Measurements from ENCODE around the gene FNDC4.

FNDC4 gene

DNA sequence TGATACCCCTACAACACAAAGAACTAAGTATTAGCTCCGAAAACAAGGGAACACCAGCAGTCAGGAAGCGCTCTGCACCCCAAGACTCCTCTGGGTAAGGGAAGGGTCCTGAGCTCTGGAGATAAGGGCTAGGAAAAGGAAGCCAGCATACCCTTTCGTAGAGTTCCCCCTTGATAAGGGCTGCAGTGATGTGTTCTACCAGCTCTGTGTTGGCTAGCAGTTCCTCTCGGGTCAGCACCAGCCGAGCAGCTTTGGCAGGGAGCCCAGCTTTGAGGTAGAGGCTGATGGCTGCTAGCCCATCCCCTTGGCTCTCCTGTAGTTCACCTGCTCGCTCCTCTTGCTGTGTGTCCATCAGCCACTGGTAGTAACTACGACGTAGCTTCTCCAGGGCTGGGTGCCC is 33.9 kb downstream of the FNDC4 start (continued):
- TF ChIP-seq ZSCAN5A (tag by site-specific recombination; IDR thresholded peaks at IDR 0.05): no peak
- no peak for TF ChIP-seq WT1 (tag by site-specific recombination; IDR thresholded peaks at IDR 0.05)

- H3K9me3 ChIP-seq (ENCODE audit: control insufficient read depth, insufficient read depth, low read depth, low read length): no peaks in the 10 kb centered on the region
- TF ChIP-seq ZNF530 (tag by site-specific recombination; IDR thresholded peaks at IDR 0.05; ENCODE audit: low read depth): no peak
- H3K4me3 ChIP-seq (ENCODE audit: low read depth, low read length): no peak overlapping the region
- H3K4me1 ChIP-seq (ENCODE audit: control insufficient read depth, insufficient read depth, low read length): no peaks in the 10 kb centered on the region
- no peak overlapping the region for H3K27ac ChIP-seq (ENCODE audit: extremely low read depth, low read depth, low read length)
- CTCF ChIA-PET: no interaction called here
- POLR2A ChIA-PET: no interaction called here
- H3K36me3 ChIP-seq (ENCODE audit: control insufficient read depth in 2 of 2, insufficient read depth in 1 of 2, low read length in 2 of 2): peaks cover 8 to 73% of the 10 kb centered on the region in 2 experiments; a peak in 2 of 3 replicates
These were observed 41.0 kb downstream of the FNDC4 start for GRCh38 chr2:27453968-27454367.

DNA sequence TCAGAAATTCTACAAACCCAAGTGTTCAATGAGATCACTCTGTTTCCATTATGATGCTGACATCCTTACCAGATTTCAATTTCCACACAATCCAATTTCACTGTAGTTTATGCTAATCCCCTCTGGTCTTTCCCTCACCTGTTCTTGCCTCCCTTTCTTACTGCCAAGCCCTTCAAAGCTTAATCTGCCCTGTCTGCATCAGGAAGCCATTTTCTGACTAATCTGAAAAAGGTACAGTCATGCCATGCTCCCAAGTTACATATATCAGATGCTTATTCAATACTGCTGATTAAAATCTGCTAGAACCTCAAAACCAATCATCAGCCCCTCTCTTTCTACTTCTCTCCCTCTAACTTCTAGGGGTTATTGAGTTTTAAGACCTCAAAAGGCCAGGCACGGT is 43.9 kb downstream of the FNDC4 start:
- no peak overlapping the region for H3K4me3 ChIP-seq (ENCODE audit: low read depth, low read length)
- TF ChIP-seq PBX3 (CRISPR knock-in tag; IDR thresholded peaks at IDR 0.05) (no peak), ZNF544 (tag by site-specific recombination; IDR thresholded peaks at IDR 0.05) (no peak), ZNF677 (tag by site-specific recombination; IDR thresholded peaks at IDR 0.05) (no peak), ZNF239 (tag by site-specific recombination; IDR thresholded peaks at IDR 0.05) (no peak), SCRT2 (tag by site-specific recombination; IDR thresholded peaks at IDR 0.05) (no peak), ZNF521 (tag by site-specific recombination; IDR thresholded peaks at IDR 0.05) (no peak), ZNF174 (tag by site-specific recombination; IDR thresholded peaks at IDR 0.05) (no peak), ZNF112 (tag by site-specific recombination; IDR thresholded peaks at IDR 0.05) (no peak), ZNF473 (tag by site-specific recombination; IDR thresholded peaks at IDR 0.05) (no peak), SP7 (tag by site-specific recombination; IDR thresholded peaks at IDR 0.05) (no peak), HOXD13 (CRISPR knock-in tag; IDR thresholded peaks at IDR 0.05; ENCODE audit: borderline replicate concordance) (no peak), ZNF398 (tag by site-specific recombination; IDR thresholded peaks at IDR 0.05) (no peak), ZNF302 (tag by site-specific recombination; IDR thresholded peaks at IDR 0.05; ENCODE audit: low read depth) (no peak), ZNF558 (tag by site-specific recombination; IDR thresholded peaks at IDR 0.05) (no peak)
- H3K27ac ChIP-seq (ENCODE audit: extremely low read depth, low read depth, low read length): no peak overlapping the region
- POLR2A ChIA-PET: no interaction called here
- peaks cover 8 to 66% of the 10 kb centered on the region in 2 experiments; a peak in 2 of 3 replicates for H3K36me3 ChIP-seq (ENCODE audit: control insufficient read depth in 2 of 2, insufficient read depth in 1 of 2, low read length in 2 of 2)
- H3K9me3 ChIP-seq (ENCODE audit: control insufficient read depth, insufficient read depth, low read depth, low read length): no peaks in the 10 kb centered on the region
- no peaks in the 10 kb centered on the region for H3K4me1 ChIP-seq (ENCODE audit: control insufficient read depth, insufficient read depth, low read length)
- CTCF ChIA-PET: no interaction called here

- H3K27ac ChIP-seq (ENCODE audit: extremely low read depth, low read depth, low read length): no peak overlapping the region
- H3K36me3 ChIP-seq (ENCODE audit: control insufficient read depth in 2 of 2, insufficient read depth in 1 of 2, low read length in 2 of 2): peaks cover 8 to 69% of the 10 kb centered on the region in 2 experiments; a peak in 2 of 3 replicates
- ChIA-PET CTCF (interaction anchor here (0.7 kb wide), 1 partner anchor 19 kb away, joined by 3 read pairs; no protein-coding TSS in a partner anchor), POLR2A (interaction anchor here (0.6 kb wide), 1 partner anchor 65 kb away, joined by 6 read pairs; no protein-coding TSS in a partner anchor)
- no peaks in the 10 kb centered on the region for H3K9me3 ChIP-seq (ENCODE audit: control insufficient read depth, insufficient read depth, low read depth, low read length)
- no peaks in the 10 kb centered on the region for H3K4me1 ChIP-seq (ENCODE audit: control insufficient read depth, insufficient read depth, low read length)
- H3K4me3 ChIP-seq (ENCODE audit: low read depth, low read length): no peak overlapping the region
- TF ChIP-seq ZNF121 (tag by site-specific recombination; IDR thresholded peaks at IDR 0.05) (no peak), ZNF426 (tag by site-specific recombination; IDR thresholded peaks at IDR 0.05) (no peak), ZNF521 (tag by site-specific recombination; IDR thresholded peaks at IDR 0.05) (no peak), ZNF548 (tag by site-specific recombination; IDR thresholded peaks at IDR 0.05) (no peak), GLIS2 (tag by site-specific recombination; IDR thresholded peaks at IDR 0.05) (no peak), ZNF76 (tag by site-specific recombination; IDR thresholded peaks at IDR 0.05; ENCODE audit: borderline replicate concordance, low read depth) (no peak), ZNF324 (tag by site-specific recombination; IDR thresholded peaks at IDR 0.05) (no peak), ZNF660 (tag by site-specific recombination; IDR thresholded peaks at IDR 0.05) (no peak)
- TF ChIP-seq, protein P1, sequence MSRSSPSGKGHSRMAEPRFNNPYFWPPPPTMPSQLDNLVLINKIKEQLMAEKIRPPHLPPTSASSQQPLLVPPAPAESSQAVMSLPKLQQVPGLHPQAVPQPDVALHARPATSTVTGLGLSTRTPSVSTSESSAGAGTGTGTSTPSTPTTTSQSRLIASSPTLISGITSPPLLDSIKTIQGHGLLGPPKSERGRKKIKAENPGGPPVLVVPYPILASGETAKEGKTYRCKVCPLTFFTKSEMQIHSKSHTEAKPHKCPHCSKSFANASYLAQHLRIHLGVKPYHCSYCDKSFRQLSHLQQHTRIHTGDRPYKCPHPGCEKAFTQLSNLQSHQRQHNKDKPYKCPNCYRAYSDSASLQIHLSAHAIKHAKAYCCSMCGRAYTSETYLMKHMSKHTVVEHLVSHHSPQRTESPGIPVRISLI (tag by site-specific recombination; IDR thresholded peaks at IDR 0.05): no peak
These were observed 46.6 kb downstream of the FNDC4 start for GRCh38 chr2:27448381-27448780.

Data from HEK293 (cell line).